Measurements from ENCODE around the gene C1orf21.
A peak's percentile ranks its signal among the peaks of the same experiment; 100 is the strongest.

Gene C1orf21

DNA sequence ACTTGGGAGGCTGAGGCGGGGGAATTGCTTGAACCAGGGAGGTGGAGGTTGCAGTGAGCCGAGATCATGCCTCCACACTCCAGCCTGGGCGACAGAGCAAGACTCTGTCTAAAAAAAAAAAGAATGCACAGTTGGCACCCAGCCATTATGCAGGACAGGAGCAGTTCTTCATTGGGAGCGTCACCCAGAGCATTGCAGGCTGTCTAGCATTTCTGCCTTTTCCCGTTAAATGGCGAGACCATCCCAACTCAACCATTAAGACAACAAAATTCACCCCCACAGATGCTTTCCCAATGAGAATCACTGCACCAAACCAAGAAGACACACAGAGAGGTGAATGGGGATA lies 262.0 kb downstream of the C1orf21 start:
- DNase-seq (ENCODE audit: low spot score) (no peak), FAIRE-seq (no peak)

DNA sequence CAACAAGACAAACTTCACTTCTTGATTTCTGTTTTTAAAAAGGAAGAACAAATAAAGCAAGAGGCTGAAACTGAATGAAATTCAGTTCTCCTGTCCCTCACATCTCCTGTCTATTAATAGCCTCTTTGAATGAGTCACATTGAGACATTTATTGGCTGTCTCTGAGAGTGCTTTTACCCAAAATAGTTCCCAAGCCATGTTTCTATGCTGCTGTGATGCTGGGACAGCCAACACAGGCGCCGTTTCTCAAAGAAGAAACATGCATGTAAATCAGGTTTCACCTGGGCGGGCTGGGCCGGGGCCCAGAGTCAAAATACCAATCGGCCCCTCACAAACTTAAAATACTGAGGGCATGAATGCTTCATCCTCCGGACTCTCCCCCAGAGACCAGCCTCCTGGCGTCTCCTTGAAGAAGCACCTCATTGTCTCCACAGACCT lies 262.6 kb downstream of the C1orf21 start:
- FAIRE-seq (no peak), DNase-seq (ENCODE audit: low spot score) (no peak)

- FAIRE-seq (no peak), DNase-seq (ENCODE audit: low spot score) (no peak)
Measured at GRCh38 chr1:184650177-184650866, 263.5 kb downstream of the C1orf21 start.

GRCh38 chr1:184655185-184655584 lies 268.4 kb downstream of the C1orf21 start:
- FAIRE-seq (no peak), DNase-seq (ENCODE audit: low spot score) (no peak)

DNA sequence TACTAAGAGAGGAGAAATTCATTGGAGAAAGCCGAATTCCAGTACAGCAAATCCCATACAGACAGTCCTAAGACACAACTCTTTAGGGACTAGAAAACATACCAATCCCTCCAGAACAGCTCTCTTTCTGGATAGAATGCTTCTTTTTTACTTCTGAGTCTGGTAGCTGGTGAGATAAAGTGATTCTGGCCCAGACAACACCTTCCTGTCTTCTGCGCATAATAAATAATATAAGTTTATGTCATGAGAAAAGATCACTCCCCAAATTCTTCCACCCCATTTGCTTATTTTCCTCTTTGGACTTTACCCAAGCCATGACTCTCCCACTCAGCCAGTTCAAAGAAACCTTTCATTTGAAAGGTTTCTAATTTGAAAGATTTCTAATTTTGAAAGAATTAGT lies 269.4 kb downstream of the C1orf21 start:
- FAIRE-seq (no peak), DNase-seq (ENCODE audit: low spot score) (no peak)

- no peak for FAIRE-seq
- DNase-seq (ENCODE audit: low spot score): no peak
Measured at GRCh38 chr1:184658055-184658454, 271.2 kb downstream of the C1orf21 start.

GRCh38 chr1:184660462-184661191 lies 273.8 kb downstream of the C1orf21 start:
- FAIRE-seq: no peak
- DNase-seq (ENCODE audit: low spot score): no peak

DNA sequence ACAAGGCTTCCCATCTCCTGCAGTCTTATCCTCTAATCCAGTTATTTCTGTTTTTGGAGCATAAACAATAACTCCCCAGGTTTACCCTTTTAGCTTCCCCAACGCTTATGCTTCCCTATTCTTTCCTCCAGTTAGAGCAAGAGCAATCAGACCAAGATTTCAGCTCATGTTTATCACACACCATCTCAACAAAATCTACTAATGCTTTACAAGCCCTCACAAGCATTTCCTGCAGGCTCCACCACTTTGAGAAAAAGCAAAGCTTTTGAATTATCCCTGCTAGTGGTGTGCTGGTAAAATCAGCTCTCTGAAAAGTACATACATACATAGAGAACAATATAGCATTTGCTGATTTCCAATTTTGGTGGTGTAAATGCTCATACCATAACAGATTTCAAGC lies 275.0 kb downstream of the C1orf21 start:
- DNase-seq (ENCODE audit: low spot score): no peak
- FAIRE-seq: no peak

- no peak for FAIRE-seq
- peak; percentile 79 for DNase-seq (ENCODE audit: low spot score)
Measured at GRCh38 chr1:184664042-184664660, 277.3 kb downstream of the C1orf21 start.

DNA sequence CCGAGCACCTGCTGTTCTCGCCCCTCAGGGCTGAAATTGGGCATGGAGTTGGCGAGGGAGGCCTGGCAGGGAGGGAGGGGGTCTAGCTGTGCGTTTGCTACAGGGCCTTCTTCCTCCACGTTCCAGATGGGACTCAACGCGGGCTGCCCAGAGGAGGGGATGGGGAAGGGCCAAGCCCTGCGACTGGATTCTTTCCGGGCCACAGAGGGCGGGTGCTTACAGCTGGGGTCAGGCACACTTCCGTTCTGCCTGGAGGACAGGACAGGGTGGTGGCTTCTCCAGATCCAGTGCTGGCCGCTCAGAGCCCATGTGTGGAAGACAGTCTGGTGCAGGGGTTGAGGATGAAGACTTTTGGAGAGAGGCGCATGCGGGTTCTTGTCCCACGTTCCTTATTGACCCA lies 277.8 kb downstream of the C1orf21 start:
- no peak for FAIRE-seq
- DNase-seq (ENCODE audit: low spot score): no peak

DNA sequence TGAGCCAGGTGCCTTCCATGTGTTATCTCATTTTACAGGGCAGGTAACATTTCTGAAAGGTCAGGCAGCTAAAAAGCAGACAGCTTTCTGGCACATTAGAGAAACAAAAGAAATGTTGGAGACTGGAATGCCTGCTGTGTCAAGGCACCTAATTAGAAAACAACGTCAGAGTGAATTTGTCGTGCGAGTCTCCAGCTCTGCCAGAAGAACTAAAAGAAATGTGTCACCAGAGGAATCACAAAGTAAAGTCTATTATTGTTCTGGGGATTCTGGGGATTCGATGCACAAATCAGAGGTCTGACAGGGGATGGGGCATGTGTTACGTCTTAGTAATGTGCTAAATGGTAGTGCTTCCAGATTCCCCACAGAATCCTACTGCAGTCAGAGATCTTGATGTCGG lies 278.5 kb downstream of the C1orf21 start:
- DNase-seq (ENCODE audit: low spot score) (no peak), FAIRE-seq (no peak)

DNA sequence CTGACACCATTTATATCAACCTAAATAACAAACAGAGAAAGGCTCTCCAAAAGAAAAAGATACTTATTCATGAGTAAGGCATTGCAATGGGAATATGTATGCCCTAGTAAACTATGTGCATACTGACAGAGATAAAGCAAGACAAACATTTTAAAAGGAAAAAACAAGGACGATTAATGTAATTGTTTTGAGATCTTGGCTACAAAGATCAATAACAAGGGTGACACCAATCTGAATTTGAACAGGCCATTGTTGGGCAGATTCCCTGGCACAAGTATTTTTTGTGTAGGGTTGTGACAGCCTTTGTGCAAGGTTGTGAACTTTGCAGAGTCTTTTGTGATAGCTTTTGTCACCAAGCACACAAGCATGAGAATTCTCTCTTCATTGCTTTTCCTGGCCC lies 282.6 kb downstream of the C1orf21 start:
- no peak for FAIRE-seq
- no peak for DNase-seq (ENCODE audit: low spot score)

DNA sequence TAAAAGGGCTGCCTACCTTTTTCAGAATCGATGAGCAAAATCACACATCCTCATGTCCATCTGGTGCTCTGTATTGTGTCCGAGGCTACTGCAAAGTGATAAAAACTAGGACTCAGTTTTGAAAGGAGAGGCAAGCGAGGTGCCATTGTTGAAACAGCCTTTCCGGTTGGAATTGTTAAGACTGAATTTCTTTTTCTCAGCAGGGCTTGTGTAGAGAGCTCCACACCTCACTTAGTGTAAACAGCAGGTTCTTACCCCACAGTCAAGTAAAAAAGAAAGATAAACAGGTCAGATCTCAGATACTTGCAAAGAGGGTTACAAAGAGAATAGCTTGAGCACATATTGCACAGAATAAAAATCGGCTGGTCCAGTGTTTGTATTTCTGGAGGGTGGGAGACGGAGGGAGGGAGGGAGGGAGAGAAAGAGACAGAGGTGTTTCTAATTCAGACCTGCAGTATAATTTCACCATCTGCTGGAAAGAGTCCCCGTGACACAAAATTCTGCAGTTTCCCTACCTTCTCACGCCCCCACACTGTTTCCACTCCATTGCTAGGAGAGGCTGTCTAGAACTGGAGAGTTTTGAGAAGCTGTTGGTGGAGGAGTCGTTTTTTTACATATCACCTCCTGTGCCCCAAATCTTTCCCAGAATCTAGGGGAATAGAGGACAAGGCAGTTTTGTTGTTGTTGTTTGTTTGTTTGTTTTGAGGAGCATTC lies 285.3 kb downstream of the C1orf21 start:
- FAIRE-seq (no peak), DNase-seq (ENCODE audit: low spot score) (no peak)

GRCh38 chr1:184673305-184673704 lies 286.5 kb downstream of the C1orf21 start:
- FAIRE-seq: no peak
- no peak for DNase-seq (ENCODE audit: low spot score)

GRCh38 chr1:184677344-184677743 lies 290.5 kb downstream of the C1orf21 start:
- FAIRE-seq: no peak
- no peak for DNase-seq (ENCODE audit: low spot score)

Measured in urothelium cell line (cell line).